HepG2 (cell line): ENCODE data around the gene CD151. TPM values are rescaled to one million over a fixed set of nuclear protein-coding genes. Genes with fewer than 3 reads are reported as not detected.

ENCODE experiments used
- ATAC-seq: fragments of 200-7000 bp; cut with Tn5 transposase; 3 replicates; pipeline ENCODE4 v1.9.1; 2020; ENCODE audit warnings: mild to moderate bottlenecking, moderate library complexity
- BruUV-seq: library from RNA; stranded (reverse); fragments of 400-500 nt; replicated peaks from 2 replicates; lab custom pipeline; 2021; lab: Mats Ljungman, UMichigan
- CTCF ChIA-PET: fragments of 300-600 bp; formaldehyde crosslinking; extraction: SDS; loops from one replicate; lab custom pipeline; 2021; ENCODE audit warnings: low total read pairs, inconsistent platforms, low intra/inter-chr PET ratio; lab: Yijun Ruan, JAX
- POLR2A ChIA-PET: fragments of 350-600 bp; sonication (Branson Sonifier 250); formaldehyde crosslinking; loops from one replicate; lab custom pipeline; 2020; ENCODE audit warnings: antibody characterized with exemption, inconsistent platforms; lab: Yijun Ruan, JAX
- DNase-seq: peaks from one replicate; pipeline ENCODE4 v3.0.0-alpha.2; 2015; ENCODE audit warnings: low spot score
- FAIRE-seq: peaks from 3 replicates; lab custom pipeline; 2011; peaks lifted over from hg19 to GRCh38; lab: Jason Lieb, UNC
- H2AFZ ChIP-seq: one replicate; pipeline ENCODE4 v1.6.1; 2011; ENCODE audit warnings: low read length, inconsistent platforms
- H3K27ac ChIP-seq: fragments of 300-600 bp; 3 replicates; pipeline ENCODE4 v1.8.0; 2011; ENCODE audit warnings: mixed run types, mild to moderate bottlenecking, mixed read lengths, low read length, inconsistent platforms; ENCODE audit not compliant: insufficient read depth; ENCODE audit errors: extremely low read length
- H3K27me3 ChIP-seq, 2 experiments: fragments of 200-600 bp in 1 of 2; 2 replicates in 1 of 2; 3 replicates in 1 of 2; pipeline versions ENCODE4 v1.6.0 to v1.8.0; 2011; ENCODE audit warnings: low read length in 2 of 2, mild to moderate bottlenecking in 2 of 2, moderate library complexity in 2 of 2, inconsistent platforms in 1 of 2; ENCODE audit not compliant: insufficient read depth in 2 of 2, control insufficient read depth in 1 of 2
- H3K36me3 ChIP-seq, 2 experiments: fragments of 200-600 bp in 1 of 2; replicated peaks in 1 of 2; 2 replicates in 1 of 2; 3 replicates in 1 of 2; pipeline versions ENCODE4 v1.5.1 to v1.8.0; 2011; ENCODE audit warnings: low read length in 2 of 2, inconsistent platforms in 1 of 2; ENCODE audit not compliant: insufficient read depth in 2 of 2, control insufficient read depth in 1 of 2
- H3K4me1 ChIP-seq: 2 replicates; pipeline ENCODE4 v1.5.1; 2012; ENCODE audit warnings: low read length, inconsistent platforms; ENCODE audit not compliant: insufficient read depth
- H3K4me2 ChIP-seq: 2 replicates; pipeline ENCODE4 v1.6.0; 2011; ENCODE audit warnings: low read depth, low read length, inconsistent platforms
- H3K4me3 ChIP-seq, 3 experiments: fragments of 200-600 bp in 1 of 3; sonication (generic), shearing (Covaris generic) in 1 of 3; replicated peaks in 1 of 3; 2 replicates each; pipeline ENCODE4 v1.5.1; 2011 to 2016; ENCODE audit warnings: low read length in 3 of 3, inconsistent platforms in 2 of 3, low read depth in 2 of 3, mild to moderate bottlenecking in 2 of 3, control low read depth in 1 of 3, mixed read lengths in 1 of 3; ENCODE audit not compliant: insufficient read depth in 1 of 3
- H3K79me2 ChIP-seq: one replicate; pipeline ENCODE4 v1.6.1; 2011; ENCODE audit warnings: low read length, inconsistent platforms; ENCODE audit not compliant: insufficient read depth
- H3K9ac ChIP-seq: 2 replicates; pipeline ENCODE4 v1.6.0; 2011; ENCODE audit warnings: mild to moderate bottlenecking, low read depth, low read length, inconsistent platforms; ENCODE audit not compliant: insufficient read depth
- H3K9me3 ChIP-seq: 2 replicates; pipeline ENCODE4 v1.5.1; 2012; ENCODE audit warnings: mild to moderate bottlenecking, low read length
- H4K20me1 ChIP-seq: 2 replicates; pipeline ENCODE4 v1.6.0; 2011; ENCODE audit warnings: inconsistent platforms, mild to moderate bottlenecking, low read length, moderate library complexity; ENCODE audit not compliant: insufficient read depth
- ARNT2 ChIP-seq: sonication (generic); formaldehyde crosslinking; IDR thresholded peaks from 2 replicates; pipeline ENCODE4 v1.8.0; 2022; ENCODE audit warnings: mild to moderate bottlenecking, low read depth, missing genetic modification reagents, moderate library complexity
- BRCA1 ChIP-seq: sonication (generic); formaldehyde crosslinking; IDR thresholded peaks from 2 replicates; pipeline ENCODE4 v1.4.0; 2020; ENCODE audit warnings: missing genetic modification reagents
- ELF1 ChIP-seq: sonication (generic); formaldehyde crosslinking; IDR thresholded peaks from 2 replicates; pipeline ENCODE4 v1.4.0; 2020; ENCODE audit warnings: missing genetic modification reagents
- ESRRA ChIP-seq: sonication (generic); formaldehyde crosslinking; IDR thresholded peaks from 2 replicates; pipeline ENCODE4 v1.5.1; 2020; ENCODE audit warnings: mild to moderate bottlenecking, low read depth, missing genetic modification reagents
- GABPB1 ChIP-seq: IDR thresholded peaks from 2 replicates; pipeline ENCODE4 v1.6.1; 2016; ENCODE audit warnings: mild to moderate bottlenecking, missing genetic modification reagents, moderate library complexity, missing compliant biosample characterization
- HNRNPLL ChIP-seq: fragments of 200-400 bp; formaldehyde crosslinking; IDR thresholded peaks from 2 replicates; pipeline ENCODE4 v1.6.1; 2017; ENCODE audit warnings: mild to moderate bottlenecking, low read depth, low read length; ENCODE audit not compliant: poor library complexity, severe bottlenecking
- KAT7 ChIP-seq: IDR thresholded peaks from 2 replicates; pipeline ENCODE4 v1.6.1; 2018; ENCODE audit warnings: borderline replicate concordance, missing compliant biosample characterization
- MXI1 ChIP-seq: IDR thresholded peaks from 3 replicates; pipeline ENCODE4 v1.6.1; 2012; ENCODE audit warnings: low read depth, low read length, inconsistent platforms, borderline replicate concordance
- RCOR2 ChIP-seq: IDR thresholded peaks from 2 replicates; pipeline ENCODE4 v1.6.1; 2016; ENCODE audit warnings: missing biosample characterization, missing genetic modification reagents
- RFXAP ChIP-seq: sonication (generic); formaldehyde crosslinking; IDR thresholded peaks from 2 replicates; pipeline ENCODE4 v1.4.0; 2020; ENCODE audit warnings: missing genetic modification reagents, borderline replicate concordance
- RXRA ChIP-seq: sonication (generic); formaldehyde crosslinking; IDR thresholded peaks from 2 replicates; pipeline ENCODE4 v1.5.1; 2020; ENCODE audit warnings: missing genetic modification reagents
- SAFB2 ChIP-seq: sonication (generic); formaldehyde crosslinking; IDR thresholded peaks from 2 replicates; pipeline ENCODE4 v1.5.1; 2020; ENCODE audit warnings: missing genetic modification reagents, low read depth, mild to moderate bottlenecking, borderline replicate concordance
- THAP11 ChIP-seq: IDR thresholded peaks from 2 replicates; pipeline ENCODE4 v1.6.1; 2016; ENCODE audit warnings: missing biosample characterization, missing genetic modification reagents
- ZC3H4 ChIP-seq: sonication (generic); formaldehyde crosslinking; IDR thresholded peaks from 2 replicates; pipeline ENCODE4 v1.4.0; 2020; ENCODE audit warnings: missing genetic modification reagents, borderline replicate concordance
- ZFP82 ChIP-seq: sonication (generic); formaldehyde crosslinking; IDR thresholded peaks from 2 replicates; pipeline ENCODE4 v1.5.1; 2020; ENCODE audit warnings: mild to moderate bottlenecking, missing genetic modification reagents, borderline replicate concordance
- ZNF746 ChIP-seq: sonication (generic); formaldehyde crosslinking; IDR thresholded peaks from 2 replicates; pipeline ENCODE4 v1.8.0; 2022; ENCODE audit warnings: mild to moderate bottlenecking, missing genetic modification reagents
- ZNF83 ChIP-seq: sonication (generic); formaldehyde crosslinking; IDR thresholded peaks from 2 replicates; pipeline ENCODE4 v1.4.0; 2020; ENCODE audit warnings: missing genetic modification reagents, mild to moderate bottlenecking, borderline replicate concordance
- ZNF839 ChIP-seq: sonication (generic); formaldehyde crosslinking; IDR thresholded peaks from 2 replicates; pipeline ENCODE4 v1.4.0; 2020; ENCODE audit warnings: missing genetic modification reagents, mild to moderate bottlenecking, borderline replicate concordance
- WGBS: methylation state at CpG from one replicate; pipeline ENCODE4 v1.1.6; 2017; ENCODE audit warnings: low lambda C conversion rate; 5-methylcytosine and 5-hydroxymethylcytosine counted together
- in situ Hi-C: cut with HindIII; loops from 2 replicates; pipeline ENCODE4 v1.10.0; 2017; ENCODE audit warnings: low pct_unique_long_range_greater_than_20kb; ENCODE audit not compliant: extremely low pct_ligation_motif_present
- intact Hi-C: fragments of 100-400 bp; cut with micrococcal nuclease; formaldehyde crosslinking; loops from one replicate; pipeline ENCODE4 v1.10.0; 2022; ENCODE audit not compliant: unreplicated experiment
- polyA plus RNA-seq, 8 experiments: library from polyadenylated mRNA; depleted of rRNA in 3 of 8; stranded (reverse) in 7 of 8; unstranded in 1 of 8; fragments of >200 nt; fragmentation: Illumina TruSeq in 4 of 8; extraction: Trizol in 4 of 8; gene quantifications; 2 replicates each; pipeline versions ENCODE4 v1.2.1 to v1.2.3, GENCODE V29; 2011 to 2016; ENCODE audit warnings: low read depth in 4 of 8, missing spikeins in 1 of 8, mixed read lengths in 1 of 8; ENCODE audit not compliant: insufficient read depth in 1 of 8
- total RNA-seq, 5 experiments: library from RNA; depleted of rRNA; stranded (reverse); fragments of >200 nt; fragmentation: Illumina TruSeq; extraction: Trizol; gene quantifications; 2 replicates each; pipeline ENCODE4 v1.2.3, GENCODE V29; 2016; ENCODE audit warnings: low read depth in 1 of 5
- TF ChIP-seq, protein P1 (sequence below): sonication (generic); formaldehyde crosslinking; IDR thresholded peaks from 2 replicates; pipeline ENCODE4 v1.4.0; 2020; ENCODE audit warnings: missing genetic modification reagents
- TF ChIP-seq, protein P2 (sequence below): fragments of 450-650 bp; IDR thresholded peaks from 2 replicates; pipeline ENCODE4 v1.6.1; 2016
- TF ChIP-seq, protein P3 (sequence below): sonication (generic); formaldehyde crosslinking; IDR thresholded peaks from 2 replicates; pipeline ENCODE4 v1.4.0; 2020; ENCODE audit warnings: missing genetic modification reagents
- TF ChIP-seq, protein P4 (sequence below): IDR thresholded peaks from 2 replicates; pipeline ENCODE4 v1.6.1; 2012; ENCODE audit warnings: inconsistent platforms

CD151 gene
- total and polyA plus RNA-seq, 2 of the 13 experiments (the other 11 are each of a cell fraction or from before 2014, with no cell fraction given): 125 to 197 TPM

DNA sequence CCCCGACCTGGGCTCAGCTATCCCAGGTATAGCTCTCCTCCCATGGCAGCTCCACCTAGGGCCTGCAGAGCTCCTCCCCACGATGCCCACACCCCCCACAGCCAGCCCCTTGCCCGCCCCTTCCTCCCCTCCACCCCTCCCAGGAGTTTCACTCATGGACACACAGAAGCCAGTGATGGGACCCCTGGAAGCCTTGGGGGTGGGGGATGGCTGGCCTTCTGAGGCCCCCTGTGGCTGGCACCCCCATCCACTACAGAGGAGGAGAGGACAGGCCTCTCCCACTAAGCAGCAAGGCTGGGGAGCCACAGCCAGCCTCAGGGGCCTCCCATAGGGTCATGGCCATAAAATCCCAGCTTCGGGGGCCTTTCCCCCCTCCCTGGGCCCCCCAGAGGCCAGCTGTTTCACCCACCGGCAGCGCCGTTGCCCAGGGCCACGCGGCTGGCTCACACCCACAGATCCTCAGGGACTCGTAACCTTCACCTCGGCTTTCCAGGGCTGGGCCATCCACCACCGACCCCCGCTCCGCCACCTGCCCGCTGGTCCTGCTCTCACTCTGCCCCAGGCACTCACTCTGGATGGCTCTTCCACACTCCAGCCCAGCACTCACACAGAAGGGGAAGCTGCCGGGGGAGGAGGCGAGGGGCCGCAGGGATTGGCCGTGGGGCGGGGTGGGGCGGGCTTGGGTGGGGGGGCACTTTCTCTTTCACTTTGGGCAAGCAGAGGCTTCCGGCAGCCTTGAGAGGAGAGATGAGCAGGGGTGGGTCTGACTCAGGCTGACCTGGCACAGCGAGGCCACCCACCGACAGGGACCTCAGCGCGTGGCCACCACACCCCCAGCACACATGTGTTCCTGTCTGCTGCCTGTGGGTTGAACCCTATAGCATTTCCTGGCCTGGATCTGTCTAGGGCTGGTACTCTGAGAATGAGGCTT, 36.9 kb upstream of the CD151 start:
- intact Hi-C loops: no loop called here
- Histone ChIP-seq H3K27me3 (no peaks in the 10 kb centered on the region; a peak in 1 of 5 replicates), H4K20me1 (no peaks in the 10 kb centered on the region), H2AFZ (no peak overlapping the region), H3K4me1 (no peaks in the 10 kb centered on the region), H3K4me2 (peak overlapping the region; percentile 100), H3K9ac (peak overlapping the region; percentile 82), H3K36me3 (no peaks in the 10 kb centered on the region; a peak in 1 of 5 replicates), H3K4me3 (peak overlapping the region; percentile 83 to 97 (median 94)), H3K9me3 (no peaks in the 10 kb centered on the region), H3K79me2 (peaks cover 4% of the 10 kb centered on the region), H3K27ac (peak overlapping the region; percentile 80)
- WGBS: 3% methylated on average over 5 of the region's 26 CpGs
- ChIA-PET POLR2A (interaction anchor here (0.6 to 5.3 kb wide), 18 partner anchors 9 to 896 kb away, joined by 3 to 44 read pairs (median 4); partner anchors contain the start of genes DEAF1, GATD1, PHRF1 and PIDD1), CTCF (no interaction called here)
- no TSS peak for BruUV-seq
- ATAC-seq (peak; percentile 68), DNase-seq (peak; percentile 79), FAIRE-seq (peak; percentile 34)
- in situ Hi-C loops: no loop called here
- TF ChIP-seq ZNF746: no peak
- no peak for TF ChIP-seq RCOR2 (CRISPR knock-in tag)
- TF ChIP-seq ZNF839 (CRISPR knock-in tag): 0 out of 2 replicates have a peak, but pooled peaks have one; percentile 18
- TF ChIP-seq, protein P1, sequence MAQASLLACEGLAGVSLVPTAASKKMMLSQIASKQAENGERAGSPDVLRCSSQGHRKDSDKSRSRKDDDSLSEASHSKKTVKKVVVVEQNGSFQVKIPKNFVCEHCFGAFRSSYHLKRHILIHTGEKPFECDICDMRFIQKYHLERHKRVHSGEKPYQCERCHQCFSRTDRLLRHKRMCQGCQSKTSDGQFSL (CRISPR knock-in tag): peak; percentile 73; the same call in 1 of the 2 replicates
- peak; percentile 26 for TF ChIP-seq HNRNPLL
- TF ChIP-seq, protein P2, sequence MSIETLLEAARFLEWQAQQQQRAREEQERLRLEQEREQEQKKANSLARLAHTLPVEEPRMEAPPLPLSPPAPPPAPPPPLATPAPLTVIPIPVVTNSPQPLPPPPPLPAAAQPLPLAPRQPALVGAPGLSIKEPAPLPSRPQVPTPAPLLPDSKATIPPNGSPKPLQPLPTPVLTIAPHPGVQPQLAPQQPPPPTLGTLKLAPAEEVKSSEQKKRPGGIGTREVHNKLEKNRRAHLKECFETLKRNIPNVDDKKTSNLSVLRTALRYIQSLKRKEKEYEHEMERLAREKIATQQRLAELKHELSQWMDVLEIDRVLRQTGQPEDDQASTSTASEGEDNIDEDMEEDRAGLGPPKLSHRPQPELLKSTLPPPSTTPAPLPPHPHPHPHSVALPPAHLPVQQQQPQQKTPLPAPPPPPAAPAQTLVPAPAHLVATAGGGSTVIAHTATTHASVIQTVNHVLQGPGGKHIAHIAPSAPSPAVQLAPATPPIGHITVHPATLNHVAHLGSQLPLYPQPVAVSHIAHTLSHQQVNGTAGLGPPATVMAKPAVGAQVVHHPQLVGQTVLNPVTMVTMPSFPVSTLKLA: peak; percentile 76
- TF ChIP-seq ESRRA (CRISPR knock-in tag): no peak
- TF ChIP-seq ZNF83: no peak
- TF ChIP-seq, protein P3, sequence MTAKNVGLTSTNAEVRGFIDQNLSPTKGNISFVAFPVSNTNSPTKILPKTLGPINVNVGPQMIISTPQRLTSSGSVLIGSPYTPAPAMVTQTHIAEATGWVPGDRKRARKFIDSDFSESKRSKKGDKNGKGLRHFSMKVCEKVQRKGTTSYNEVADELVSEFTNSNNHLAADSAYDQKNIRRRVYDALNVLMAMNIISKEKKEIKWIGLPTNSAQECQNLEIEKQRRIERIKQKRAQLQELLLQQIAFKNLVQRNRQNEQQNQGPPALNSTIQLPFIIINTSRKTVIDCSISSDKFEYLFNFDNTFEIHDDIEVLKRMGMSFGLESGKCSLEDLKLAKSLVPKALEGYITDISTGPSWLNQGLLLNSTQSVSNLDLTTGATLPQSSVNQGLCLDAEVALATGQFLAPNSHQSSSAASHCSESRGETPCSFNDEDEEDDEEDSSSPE (CRISPR knock-in tag): 0 out of 2 replicates have a peak, but pooled peaks have one; percentile 10
- TF ChIP-seq KAT7: no peak
- TF ChIP-seq ZC3H4 (CRISPR knock-in tag): no peak
- no peak; the same call in 1 of the 2 replicates for TF ChIP-seq RFXAP
- TF ChIP-seq SAFB2 (CRISPR knock-in tag): no peak
- TF ChIP-seq ELF1 (CRISPR knock-in tag): no peak
- no peak for TF ChIP-seq ARNT2 (CRISPR knock-in tag)
- no peak for TF ChIP-seq ZFP82 (CRISPR knock-in tag)
- TF ChIP-seq RXRA: no peak
- peak; percentile 41 for TF ChIP-seq GABPB1 (CRISPR knock-in tag)
- TF ChIP-seq MXI1: peak; percentile 96
- TF ChIP-seq THAP11 (CRISPR knock-in tag): no peak
- TF ChIP-seq BRCA1 (CRISPR knock-in tag): no peak
- TF ChIP-seq, protein P4, sequence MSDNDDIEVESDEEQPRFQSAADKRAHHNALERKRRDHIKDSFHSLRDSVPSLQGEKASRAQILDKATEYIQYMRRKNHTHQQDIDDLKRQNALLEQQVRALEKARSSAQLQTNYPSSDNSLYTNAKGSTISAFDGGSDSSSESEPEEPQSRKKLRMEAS: peak; percentile 78
